ENCODE data around the gene DLG5. TPM values are rescaled to one million over a fixed set of nuclear protein-coding genes. Genes with fewer than 3 reads are reported as not detected.

DLG5 gene
- polyA plus RNA-seq, 3 donors from 2014 or later: 1.6 to 3.7 (median 1.9) TPM

- H3K4me3 Mint-ChIP-seq: no peak overlapping the region
- H3K36me3 Mint-ChIP-seq: peaks cover 15 to 33% (median 23%) of the 10 kb centered on the region in 3 donors
- H3K27ac Mint-ChIP-seq: peak overlapping the region in 5 of 6 donors; percentile 16 to 75 (median 22)
- peaks cover 8 to 13% of the 10 kb centered on the region in 2 donors for H3K4me1 Mint-ChIP-seq
- no peak for DNase-seq
- H3K27me3 Mint-ChIP-seq (ENCODE audit: low read depth in 3 of 3): peaks cover 0 to 3% (median 2%) of the 10 kb centered on the region in 3 donors
- H3K9me3 Mint-ChIP-seq: no peaks in the 10 kb centered on the region
Observed at GRCh38 chr10:77844177-77844576, 82.4 kb downstream of the DLG5 start.

- Mint-ChIP-seq H3K36me3 (peaks cover 15 to 29% (median 23%) of the 10 kb centered on the region in 3 donors), H3K4me1 (peaks cover 8 to 13% of the 10 kb centered on the region in 2 donors), H3K9me3 (no peaks in the 10 kb centered on the region), H3K4me3 (no peak overlapping the region), H3K27ac (peak overlapping the region in 1 of 6 donors; percentile 28), H3K27me3 (ENCODE audit: low read depth in 3 of 3) (peaks cover 0 to 3% (median 2%) of the 10 kb centered on the region in 3 donors)
- DNase-seq: no peak
Observed at GRCh38 chr10:77843264-77843663, 83.3 kb downstream of the DLG5 start.

DNA sequence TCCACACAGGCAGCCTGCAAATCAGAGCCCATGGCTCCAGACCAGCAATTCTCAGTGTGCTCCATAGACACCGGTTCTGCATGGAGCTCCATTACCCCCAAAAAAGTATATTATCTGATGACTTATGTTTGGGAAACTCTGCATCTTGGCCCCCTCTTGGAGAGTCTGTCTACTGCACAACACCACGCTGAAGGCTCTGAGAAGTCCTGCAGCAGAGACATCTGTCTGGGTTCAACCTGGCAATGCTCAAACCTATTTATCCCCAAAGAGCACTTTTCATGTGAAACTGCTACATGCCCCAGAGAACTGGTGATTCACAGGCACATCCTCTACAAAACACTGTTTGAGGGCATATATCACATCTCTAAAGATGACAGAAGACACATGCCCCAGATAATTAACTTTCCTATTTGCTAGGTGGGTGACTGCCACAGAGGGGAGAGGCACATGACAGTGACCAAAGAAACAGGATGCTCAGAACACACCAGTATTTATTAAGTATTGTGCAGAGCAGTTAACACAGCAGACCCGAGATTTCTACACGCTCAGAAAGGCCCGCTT lies 83.8 kb downstream of the DLG5 start:
- Mint-ChIP-seq H3K4me1 (peaks cover 8 to 13% of the 10 kb centered on the region in 2 donors), H3K9me3 (no peaks in the 10 kb centered on the region), H3K27ac (peak overlapping the region in 4 of 6 donors; percentile 25 to 81 (median 56)), H3K27me3 (ENCODE audit: low read depth in 3 of 3) (peaks cover 0 to 3% (median 2%) of the 10 kb centered on the region in 3 donors), H3K4me3 (no peak overlapping the region), H3K36me3 (peaks cover 15 to 32% (median 23%) of the 10 kb centered on the region in 3 donors)
- DNase-seq: no peak

DNA sequence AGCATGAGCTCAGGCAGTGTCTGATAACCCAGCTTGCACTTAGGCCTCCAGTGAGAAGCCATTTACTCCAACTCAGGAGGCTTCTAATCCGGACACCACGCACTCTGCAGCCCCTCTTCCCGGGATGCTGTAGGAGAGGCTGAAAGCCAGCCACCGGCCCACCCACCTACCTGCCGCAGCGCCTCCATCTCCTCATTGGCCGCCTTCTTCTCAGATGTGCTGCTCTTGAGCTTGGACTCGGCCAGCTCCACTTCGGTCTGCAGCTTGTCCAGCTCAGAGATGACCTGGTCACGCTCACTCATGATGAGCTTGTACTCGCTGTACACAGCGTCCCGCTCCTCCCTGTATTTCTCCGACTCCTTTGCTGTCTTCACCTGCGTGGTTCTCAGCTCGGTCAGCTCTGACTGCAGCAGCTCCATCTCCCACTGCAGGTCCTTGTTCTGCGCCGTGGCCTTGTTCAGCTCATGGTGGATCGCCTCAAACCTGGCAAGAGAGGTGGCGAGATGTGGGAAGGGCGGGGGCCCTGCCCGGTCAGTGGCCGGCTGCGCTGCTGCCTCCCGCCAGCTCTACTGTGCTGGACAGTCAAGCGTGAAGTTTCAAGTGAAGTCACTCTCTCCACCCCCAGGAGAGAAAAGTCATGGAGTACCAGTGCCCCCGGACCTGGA lies 84.7 kb downstream of the DLG5 start:
- H3K36me3 Mint-ChIP-seq: peaks cover 15 to 32% (median 23%) of the 10 kb centered on the region in 3 donors
- H3K4me1 Mint-ChIP-seq: peaks cover 6 to 12% of the 10 kb centered on the region in 2 donors
- no peak overlapping the region for H3K27ac Mint-ChIP-seq

DNA sequence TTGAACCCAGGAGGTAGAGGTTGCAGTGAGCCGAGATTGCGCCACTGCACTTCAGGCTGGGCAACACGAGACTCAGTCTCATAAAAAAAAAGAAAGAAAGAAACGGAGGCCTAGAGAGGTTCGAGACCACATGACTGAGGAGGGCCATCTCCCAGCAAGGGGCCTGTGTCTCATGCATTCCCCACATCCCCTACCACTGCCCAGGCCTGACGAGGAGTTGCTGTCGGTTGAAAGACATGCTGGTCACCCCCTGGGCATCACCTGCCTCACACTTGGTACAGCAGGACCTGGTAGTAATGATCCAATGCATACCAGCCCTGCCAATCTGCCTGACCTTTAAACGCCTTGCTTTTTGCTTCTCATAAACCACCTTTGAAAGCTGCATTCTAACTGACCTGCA lies 85.9 kb downstream of the DLG5 start:
- Mint-ChIP-seq H3K4me1 (peaks cover 14 to 18% of the 10 kb centered on the region in 2 donors), H3K27ac (peak overlapping the region in 2 of 6 donors; percentile 39 to 56), H3K36me3 (peaks cover 15 to 39% (median 23%) of the 10 kb centered on the region in 3 donors), H3K4me3 (no peak overlapping the region), H3K9me3 (no peaks in the 10 kb centered on the region), H3K27me3 (ENCODE audit: low read depth in 3 of 3) (peaks cover 2 to 6% (median 3%) of the 10 kb centered on the region in 3 donors)
- no peak for DNase-seq

More for the DNA sequence above, 84.7 kb downstream of the DLG5 start:
- no peak for DNase-seq
- Mint-ChIP-seq H3K4me3 (no peak overlapping the region), H3K9me3 (no peaks in the 10 kb centered on the region), H3K27me3 (ENCODE audit: low read depth in 3 of 3) (peaks cover 0 to 3% (median 2%) of the 10 kb centered on the region in 3 donors)

DNA sequence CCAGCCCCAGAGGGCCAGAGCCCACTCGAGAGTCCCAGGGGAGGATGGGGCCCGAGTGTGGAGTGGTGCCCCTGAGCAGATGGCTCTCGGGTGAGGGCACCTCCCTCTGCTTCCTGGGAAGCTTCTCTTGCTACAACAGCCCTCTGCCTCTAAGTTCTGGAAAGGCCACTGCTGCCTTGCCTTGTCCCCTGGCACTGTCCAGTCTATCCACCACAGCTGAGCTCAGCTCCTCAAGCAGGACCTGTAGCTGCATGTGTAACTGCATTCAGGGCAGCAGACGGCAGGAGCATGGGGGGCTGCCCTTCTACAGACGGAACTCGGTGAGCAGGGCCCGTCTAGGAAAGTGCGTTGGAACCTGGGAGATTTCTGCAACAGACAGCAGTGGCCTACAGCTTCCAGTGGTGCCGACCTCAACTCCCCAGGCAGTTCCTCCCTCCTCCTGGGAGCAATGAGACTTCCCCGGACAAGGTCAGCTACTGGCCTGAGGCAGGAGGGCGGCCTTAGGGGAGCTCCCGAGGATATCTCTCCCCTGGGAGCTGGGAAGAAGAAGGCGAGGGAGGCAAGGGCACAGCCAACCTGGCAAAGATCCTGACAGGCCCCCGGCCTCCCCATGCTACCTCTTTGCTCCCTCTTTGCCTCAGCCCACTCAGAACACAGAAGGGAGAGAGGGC lies 88.5 kb downstream of the DLG5 start:
- no peak overlapping the region for H3K4me3 Mint-ChIP-seq

DNA sequence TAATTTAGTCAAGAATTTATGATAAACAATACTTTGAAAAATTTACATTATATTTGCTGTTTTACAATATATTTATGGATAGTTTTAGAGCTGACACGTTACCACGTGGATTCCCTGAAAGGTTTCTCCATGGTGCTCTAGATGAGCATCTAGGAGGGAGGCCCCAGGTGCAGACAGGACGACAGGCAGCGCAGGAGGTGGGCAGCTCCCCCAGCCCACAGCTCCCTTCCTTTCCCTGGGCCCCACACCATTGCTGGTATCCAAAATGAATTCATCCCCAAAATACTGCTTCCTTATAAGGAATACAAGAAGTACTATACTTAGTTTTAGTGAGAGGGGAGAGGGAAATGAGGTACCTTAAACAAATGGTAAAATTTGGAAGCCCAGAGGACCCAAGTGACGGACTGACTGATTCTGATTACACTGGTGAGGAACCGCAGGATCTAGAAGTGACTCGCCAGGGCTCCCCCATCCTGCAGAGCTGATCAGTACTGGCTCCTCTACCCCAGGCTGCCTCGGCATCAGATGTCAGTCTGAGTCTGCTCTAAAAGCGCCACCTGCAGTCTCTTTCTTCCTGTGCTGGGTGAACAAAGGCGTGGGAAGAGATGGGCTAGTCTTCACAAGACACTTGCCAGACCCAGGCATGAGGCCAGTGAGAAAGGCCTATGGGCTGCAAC lies 89.2 kb downstream of the DLG5 start:
- DNase-seq: peak; percentile 26 to 65 (median 26)
- no peaks in the 10 kb centered on the region for H3K9me3 Mint-ChIP-seq
- peaks cover 2 to 3% (median 3%) of the 10 kb centered on the region in 3 donors for H3K27me3 Mint-ChIP-seq (ENCODE audit: low read depth in 3 of 3)
- H3K27ac Mint-ChIP-seq: peak overlapping the region; percentile 83 to 97 (median 87)
- peaks cover 12 to 39% (median 18%) of the 10 kb centered on the region in 3 donors for H3K36me3 Mint-ChIP-seq
- H3K4me1 Mint-ChIP-seq: peaks cover 20 to 27% of the 10 kb centered on the region in 2 donors
- H3K4me3 Mint-ChIP-seq: peak overlapping the region in 1 of 5 donors; percentile 12

More for the DNA sequence above, 88.5 kb downstream of the DLG5 start:
- DNase-seq: no peak
- Mint-ChIP-seq H3K4me1 (peaks cover 13 to 20% of the 10 kb centered on the region in 2 donors), H3K36me3 (peaks cover 18 to 41% (median 20%) of the 10 kb centered on the region in 3 donors), H3K27me3 (ENCODE audit: low read depth in 3 of 3) (peaks cover 2 to 3% (median 3%) of the 10 kb centered on the region in 3 donors), H3K9me3 (no peaks in the 10 kb centered on the region), H3K27ac (peak overlapping the region; percentile 83 to 97 (median 87))

GRCh38 chr10:77836299-77836820 lies 90.2 kb downstream of the DLG5 start:
- Mint-ChIP-seq H3K4me3 (peak overlapping the region; percentile 53 to 81 (median 73)), H3K9me3 (no peaks in the 10 kb centered on the region), H3K4me1 (peaks cover 30 to 36% of the 10 kb centered on the region in 2 donors)

DNA sequence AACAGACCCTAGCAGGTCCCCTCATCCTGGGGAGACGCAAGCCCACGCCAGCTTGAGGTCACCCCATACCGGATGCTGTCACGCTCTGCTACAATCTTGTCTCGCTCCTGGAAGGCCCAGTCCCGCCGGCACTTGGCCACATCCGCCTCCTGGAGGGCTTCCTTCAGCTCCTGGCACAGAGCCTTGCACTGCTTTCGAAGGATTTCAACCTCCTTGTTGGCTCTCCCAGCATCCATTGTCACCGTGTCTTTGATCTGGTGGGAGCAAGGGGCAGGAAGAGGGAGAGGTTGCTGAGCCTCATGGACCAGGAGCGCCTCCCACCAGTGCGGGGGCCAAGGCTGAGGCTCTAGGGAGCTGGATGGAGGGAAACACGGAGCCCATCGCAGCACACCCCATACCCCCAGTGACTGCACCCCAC lies 90.9 kb downstream of the DLG5 start:
- peaks cover 31 to 36% of the 10 kb centered on the region in 2 donors for H3K4me1 Mint-ChIP-seq
- H3K4me3 Mint-ChIP-seq: peak overlapping the region in 1 of 5 donors; percentile 73

More at GRCh38 chr10:77836299-77836820, 90.2 kb downstream of the DLG5 start:
- Mint-ChIP-seq H3K27me3 (ENCODE audit: low read depth in 3 of 3) (peaks cover 0 to 3% (median 3%) of the 10 kb centered on the region in 3 donors), H3K36me3 (peaks cover 12 to 31% (median 17%) of the 10 kb centered on the region in 3 donors), H3K27ac (peak overlapping the region; percentile 90 to 97 (median 96))
- DNase-seq: peak; percentile 78 to 85 (median 79)

GRCh38 chr10:77834943-77835668 lies 91.4 kb downstream of the DLG5 start:
- peaks cover 31 to 36% of the 10 kb centered on the region in 2 donors for H3K4me1 Mint-ChIP-seq
- DNase-seq: no peak
- H3K4me3 Mint-ChIP-seq: no peak overlapping the region
- H3K36me3 Mint-ChIP-seq: peaks cover 12 to 33% (median 17%) of the 10 kb centered on the region in 3 donors
- peak overlapping the region; percentile 90 to 98 (median 96) for H3K27ac Mint-ChIP-seq
- no peaks in the 10 kb centered on the region for H3K9me3 Mint-ChIP-seq
- peaks cover 0 to 3% (median 3%) of the 10 kb centered on the region in 3 donors for H3K27me3 Mint-ChIP-seq (ENCODE audit: low read depth in 3 of 3)

More for the DNA sequence above, 90.9 kb downstream of the DLG5 start:
- Mint-ChIP-seq H3K27ac (peak overlapping the region; percentile 90 to 97 (median 96)), H3K27me3 (ENCODE audit: low read depth in 3 of 3) (peaks cover 0 to 3% (median 3%) of the 10 kb centered on the region in 3 donors), H3K9me3 (no peaks in the 10 kb centered on the region), H3K36me3 (peaks cover 12 to 31% (median 17%) of the 10 kb centered on the region in 3 donors)
- no peak for DNase-seq

- DNase-seq: no peak
- H3K36me3 Mint-ChIP-seq: peaks cover 6 to 39% (median 17%) of the 10 kb centered on the region in 3 donors
- H3K27ac Mint-ChIP-seq: peak overlapping the region; percentile 74 to 98 (median 96)
- peaks cover 31 to 36% of the 10 kb centered on the region in 2 donors for H3K4me1 Mint-ChIP-seq
- no peak overlapping the region for H3K4me3 Mint-ChIP-seq
- no peaks in the 10 kb centered on the region for H3K9me3 Mint-ChIP-seq
- H3K27me3 Mint-ChIP-seq (ENCODE audit: low read depth in 3 of 3): peaks cover 0 to 3% (median 3%) of the 10 kb centered on the region in 3 donors
Observed at GRCh38 chr10:77834540-77834939, 92.0 kb downstream of the DLG5 start.

GRCh38 chr10:77833792-77834191 lies 92.8 kb downstream of the DLG5 start:
- Mint-ChIP-seq H3K4me3 (no peak overlapping the region), H3K27ac (peak overlapping the region; percentile 93 to 98 (median 96)), H3K36me3 (peaks cover 6 to 47% (median 17%) of the 10 kb centered on the region in 3 donors), H3K9me3 (no peaks in the 10 kb centered on the region), H3K4me1 (peaks cover 31 to 36% of the 10 kb centered on the region in 2 donors), H3K27me3 (ENCODE audit: low read depth in 3 of 3) (peaks cover 0 to 7% (median 3%) of the 10 kb centered on the region in 3 donors)
- DNase-seq: no peak

Data from immature natural killer cell (primary cell).